GM12878 (cell line): ENCODE data around the gene FAM117B. TPM values are rescaled to one million over a fixed set of nuclear protein-coding genes. Genes with fewer than 3 reads are reported as not detected.

ENCODE experiments used
- ATAC-seq: fragments of 200-7000 bp; cut with Tn5 transposase; 3 replicates; pipeline ENCODE4 v1.9.1; 2020; ENCODE audit warnings: mild to moderate bottlenecking, moderate library complexity
- BruUV-seq: library from RNA; stranded (reverse); fragments of 400-500 nt; replicated peaks from 2 replicates; lab custom pipeline; 2021; lab: Mats Ljungman, UMichigan
- CTCF ChIA-PET: fragments of 300-600 bp; sonication (Branson Sonifier 250); formaldehyde crosslinking; extraction: SDS; loops from one replicate; lab custom pipeline; 2021; ENCODE audit warnings: inconsistent platforms; lab: Yijun Ruan, JAX
- POLR2A ChIA-PET: fragments of 350-600 bp; formaldehyde crosslinking; extraction: SDS; loops from one replicate; lab custom pipeline; 2021; ENCODE audit warnings: inconsistent platforms; lab: Charles Lee
- RAD21 ChIA-PET: fragments of 300-600 bp; sonication (Branson Sonifier 250); formaldehyde crosslinking; loops from one replicate; lab custom pipeline; 2023; ENCODE audit warnings: antibody characterized with exemption; ENCODE audit not compliant: unreplicated experiment; lab: Charles Lee
- SMC1A ChIA-PET: fragments of 300-600 bp; sonication (Branson Sonifier 250); formaldehyde crosslinking; loops from one replicate; lab custom pipeline; 2023; ENCODE audit not compliant: unreplicated experiment, uncharacterized antibody; lab: Charles Lee
- DNase-seq: peaks from one replicate; pipeline ENCODE4 v3.0.0-alpha.2; 2011; ENCODE audit warnings: low read depth, low spot score
- FAIRE-seq: peaks from 3 replicates; lab custom pipeline; 2011; peaks lifted over from hg19 to GRCh38; lab: Jason Lieb, UNC
- H2AFZ ChIP-seq: 2 replicates; pipeline ENCODE4 v1.6.0; 2011; ENCODE audit warnings: low read depth, low read length, control low read depth; ENCODE audit not compliant: control insufficient read depth
- H3K27ac ChIP-seq: 2 replicates; pipeline ENCODE4 v1.5.1; 2011; ENCODE audit warnings: control low read depth; ENCODE audit not compliant: control insufficient read depth, insufficient read depth
- H3K27me3 ChIP-seq, 2 experiments: replicated peaks in 1 of 2; 2 replicates each; pipeline versions ENCODE4 v1.6.0 to v1.6.1; 2011; ENCODE audit warnings: low read length in 1 of 2; ENCODE audit not compliant: control insufficient read depth in 2 of 2, insufficient read depth in 2 of 2
- H3K36me3 ChIP-seq, 2 experiments: 2 replicates each; pipeline ENCODE4 v1.5.1; 2011; ENCODE audit warnings: low read length in 1 of 2; ENCODE audit not compliant: control insufficient read depth in 2 of 2, insufficient read depth in 2 of 2
- H3K4me1 ChIP-seq: 2 replicates; pipeline ENCODE4 v1.6.1; 2011; ENCODE audit warnings: mild to moderate bottlenecking, low read length, moderate library complexity, mixed read lengths; ENCODE audit not compliant: control insufficient read depth, insufficient read depth
- H3K4me2 ChIP-seq: 2 replicates; pipeline ENCODE4 v1.6.0; 2011; ENCODE audit warnings: control low read depth; ENCODE audit not compliant: control insufficient read depth, insufficient read depth
- H3K4me3 ChIP-seq: fragments of 200-600 bp; sonication (generic); 2 replicates; pipeline ENCODE4 v1.5.1; 2016
- H3K79me2 ChIP-seq: 2 replicates; pipeline ENCODE4 v1.6.0; 2011; ENCODE audit warnings: low read length; ENCODE audit not compliant: control insufficient read depth, insufficient read depth
- H3K9ac ChIP-seq: 2 replicates; pipeline ENCODE4 v1.8.0; 2011; ENCODE audit warnings: low read length, control low read depth, mixed read lengths; ENCODE audit not compliant: control insufficient read depth, insufficient read depth
- H3K9me3 ChIP-seq: replicated peaks from 3 replicates; pipeline ENCODE4 v1.5.1; 2011; ENCODE audit warnings: mild to moderate bottlenecking, low read length; ENCODE audit not compliant: control insufficient read depth, insufficient read depth
- H4K20me1 ChIP-seq: 2 replicates; pipeline ENCODE4 v1.6.0; 2011; ENCODE audit not compliant: control insufficient read depth, insufficient read depth
- BHLHE40 ChIP-seq, 2 experiments: fragments of 450-650 bp in 1 of 2; IDR thresholded peaks; 2 replicates each; pipeline ENCODE4 v1.6.1; 2011 to 2017; ENCODE audit warnings: low read depth in 2 of 2, borderline replicate concordance in 1 of 2, improper control_type of control experiment in 1 of 2, low read length in 1 of 2, mild to moderate bottlenecking in 1 of 2
- CHD2 ChIP-seq: IDR thresholded peaks from 2 replicates; pipeline ENCODE4 v1.6.1; 2011; ENCODE audit warnings: low read depth, low read length, improper control_type of control experiment, borderline replicate concordance
- IRF3 ChIP-seq: fragments of 450-650 bp; IDR thresholded peaks from 2 replicates; pipeline ENCODE4 v1.6.1; 2014; ENCODE audit warnings: mild to moderate bottlenecking
- KLF5 ChIP-seq: fragments of 450-650 bp; IDR thresholded peaks from 2 replicates; pipeline ENCODE4 v1.6.1; 2014; ENCODE audit warnings: mild to moderate bottlenecking; ENCODE audit not compliant: partially characterized antibody
- MTA3 ChIP-seq: IDR thresholded peaks from 2 replicates; pipeline ENCODE4 v1.6.1; 2012; ENCODE audit warnings: low read length, inconsistent platforms, borderline replicate concordance
- NBN ChIP-seq: fragments of 450-650 bp; IDR thresholded peaks from 2 replicates; pipeline ENCODE4 v1.6.1; 2016
- NR2F1 ChIP-seq: fragments of 450-650 bp; conservative IDR thresholded peaks from 2 replicates; pipeline ENCODE4 v1.6.1; 2017; ENCODE audit warnings: mild to moderate bottlenecking
- YY1 ChIP-seq: IDR thresholded peaks from 2 replicates; pipeline ENCODE4 v1.6.1; 2011; ENCODE audit warnings: low read depth, mild to moderate bottlenecking, low read length
- WGBS: methylation state at CpG from one replicate; pipeline ENCODE4 v1.1.6; 2016; ENCODE audit warnings: low lambda C conversion rate; ENCODE audit not compliant: insufficient replicate concordance, insufficient coverage; ENCODE audit errors: missing lambda C conversion rate; 5-methylcytosine and 5-hydroxymethylcytosine counted together
- in situ Hi-C: fragments of 300-500 bp; cut with MboI; formaldehyde crosslinking; loops from 9 replicates; pipeline ENCODE4 v1.14.3; 2018; ENCODE audit warnings: mixed read lengths
- intact Hi-C: fragments of 100-400 bp; cut with micrococcal nuclease; formaldehyde crosslinking; loops from one replicate; pipeline ENCODE4 v1.14.2; 2022; ENCODE audit not compliant: unreplicated experiment
- polyA plus RNA-seq, 11 experiments: library from polyadenylated mRNA; depleted of rRNA in 4 of 11; unstranded in 6 of 11; stranded (reverse) in 5 of 11; fragments of >200 nt; fragmentation: Nextera tagmentation in 4 of 11; fragmentation: Illumina TruSeq in 1 of 11; extraction: Ambion mirVana in 4 of 11; extraction: Trizol in 1 of 11; gene quantifications; 1 replicate in 1 of 11; 2 replicates in 10 of 11; pipeline versions ENCODE4 v1.2.1 to v1.2.3, GENCODE V29; 2011 to 2016; ENCODE audit warnings: inconsistent platforms in 2 of 11, missing spikeins in 2 of 11, low read depth in 1 of 11
- total RNA-seq, 4 experiments: library from RNA; depleted of rRNA in 3 of 4; stranded (reverse); fragments of >200 nt in 3 of 4; fragmentation: Illumina TruSeq in 1 of 4; extraction: Trizol in 1 of 4; gene quantifications; 2 replicates each; pipeline versions ENCODE4 v1.2.1 to v1.2.3, GENCODE V29; 2013 to 2021
- TF ChIP-seq, protein P1 (sequence below): fragments of 450-650 bp; formaldehyde crosslinking; IDR thresholded peaks from 2 replicates; pipeline ENCODE4 v1.4.0; 2022; ENCODE audit warnings: mild to moderate bottlenecking, moderate library complexity
- TF ChIP-seq, protein P2 (sequence below): IDR thresholded peaks from 2 replicates; pipeline ENCODE4 v1.6.1; 2011; ENCODE audit warnings: borderline replicate concordance, low read depth, mild to moderate bottlenecking, moderate library complexity, mixed read lengths, low read length; ENCODE audit not compliant: insufficient read depth; ENCODE audit errors: extremely low read length

The FAM117B gene
- total and polyA plus RNA-seq, 10 of the 15 experiments (the other 5 are each of a cell fraction or from before 2014, with no cell fraction given): 1.6 to 7.6 (median 4.2) TPM

DNA sequence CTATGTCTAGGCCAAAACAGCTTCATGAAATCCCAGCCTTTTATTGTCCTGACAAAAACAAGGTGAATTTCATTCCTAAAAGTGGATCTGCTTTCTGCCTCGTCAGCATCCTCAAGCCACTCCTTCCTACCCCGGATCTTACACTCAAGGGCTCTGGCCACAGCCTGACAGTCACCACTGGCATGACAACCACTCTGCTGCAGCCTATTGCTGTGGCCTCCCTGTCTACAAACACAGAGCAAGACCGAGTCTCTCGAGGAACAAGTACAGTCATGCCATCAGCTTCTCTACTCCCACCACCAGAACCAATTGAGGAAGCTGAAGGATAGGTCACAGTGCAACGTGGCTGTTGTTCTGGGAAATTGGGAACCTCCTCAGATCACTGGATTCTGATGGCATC, 130.7 kb downstream of the FAM117B start:
- no peaks in the 10 kb centered on the region for H3K27me3 ChIP-seq
- H2AFZ ChIP-seq: no peak overlapping the region
- intact Hi-C loops: no loop called here
- H3K9me3 ChIP-seq: no peaks in the 10 kb centered on the region
- peaks cover 0 to 3% of the 10 kb centered on the region in 2 experiments; a peak in 2 of 4 replicates for H3K36me3 ChIP-seq
- BruUV-seq: no TSS peak
- RAD21 ChIA-PET: no interaction called here
- TF ChIP-seq CHD2 (no peak), KLF5 (no peak), MTA3 (no peak), BHLHE40 (IDR thresholded peaks at IDR 0.05; ENCODE audit: borderline replicate concordance in 1 of 2, low read depth in 2 of 2, low read length in 1 of 2) (no peak), YY1 (no peak), NR2F1 (no peak), NBN (no peak), IRF3 (no peak)
- TF ChIP-seq, protein P1, sequence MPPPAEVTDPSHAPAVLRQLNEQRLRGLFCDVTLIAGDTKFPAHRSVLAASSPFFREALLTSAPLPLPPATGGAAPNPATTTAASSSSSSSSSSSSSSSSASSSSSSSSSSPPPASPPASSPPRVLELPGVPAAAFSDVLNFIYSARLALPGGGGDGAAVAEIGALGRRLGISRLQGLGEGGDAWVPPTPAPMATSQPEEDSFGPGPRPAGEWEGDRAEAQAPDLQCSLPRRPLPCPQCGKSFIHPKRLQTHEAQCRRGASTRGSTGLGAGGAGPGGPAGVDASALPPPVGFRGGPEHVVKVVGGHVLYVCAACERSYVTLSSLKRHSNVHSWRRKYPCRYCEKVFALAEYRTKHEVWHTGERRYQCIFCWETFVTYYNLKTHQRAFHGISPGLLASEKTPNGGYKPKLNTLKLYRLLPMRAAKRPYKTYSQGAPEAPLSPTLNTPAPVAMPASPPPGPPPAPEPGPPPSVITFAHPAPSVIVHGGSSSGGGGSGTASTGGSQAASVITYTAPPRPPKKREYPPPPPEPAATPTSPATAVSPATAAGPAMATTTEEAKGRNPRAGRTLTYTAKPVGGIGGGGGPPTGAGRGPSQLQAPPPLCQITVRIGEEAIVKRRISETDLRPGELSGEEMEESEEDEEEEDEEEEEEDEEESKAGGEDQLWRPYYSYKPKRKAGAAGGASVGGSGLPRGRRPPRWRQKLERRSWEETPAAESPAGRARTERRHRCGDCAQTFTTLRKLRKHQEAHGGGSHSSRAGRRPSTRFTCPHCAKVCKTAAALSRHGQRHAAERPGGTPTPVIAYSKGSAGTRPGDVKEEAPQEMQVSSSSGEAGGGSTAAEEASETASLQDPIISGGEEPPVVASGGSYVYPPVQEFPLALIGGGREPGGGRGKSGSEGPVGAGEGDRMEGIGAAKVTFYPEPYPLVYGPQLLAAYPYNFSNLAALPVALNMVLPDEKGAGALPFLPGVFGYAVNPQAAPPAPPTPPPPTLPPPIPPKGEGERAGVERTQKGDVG (CRISPR knock-in tag): no peak
- TF ChIP-seq, protein P2, sequence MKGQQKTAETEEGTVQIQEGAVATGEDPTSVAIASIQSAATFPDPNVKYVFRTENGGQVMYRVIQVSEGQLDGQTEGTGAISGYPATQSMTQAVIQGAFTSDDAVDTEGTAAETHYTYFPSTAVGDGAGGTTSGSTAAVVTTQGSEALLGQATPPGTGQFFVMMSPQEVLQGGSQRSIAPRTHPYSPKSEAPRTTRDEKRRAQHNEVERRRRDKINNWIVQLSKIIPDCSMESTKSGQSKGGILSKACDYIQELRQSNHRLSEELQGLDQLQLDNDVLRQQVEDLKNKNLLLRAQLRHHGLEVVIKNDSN: no peak
- TF ChIP-seq, all 136 proteins: peak for 0
- H3K27ac ChIP-seq: no peak overlapping the region
- POLR2A ChIA-PET: interaction anchor here (0.6 kb wide), 2 partner anchors 184 to 464 kb away, joined by 3 to 4 read pairs; no protein-coding TSS in a partner anchor
- in situ Hi-C loops: no loop called here
- CTCF ChIA-PET: interaction anchor here (0.6 to 1.7 kb wide), 3 partner anchors 176 to 1824 kb away, joined by 3 to 4 read pairs (median 4); no protein-coding TSS in a partner anchor
- H3K9ac ChIP-seq: no peak overlapping the region
- no peaks in the 10 kb centered on the region for H3K4me1 ChIP-seq
- SMC1A ChIA-PET: interaction anchor here (0.7 to 1.1 kb wide), 2 partner anchors 20 to 27 kb away, joined by 3 read pairs; no protein-coding TSS in a partner anchor
- ATAC-seq (no peak), DNase-seq (no peak), FAIRE-seq (no peak)
- no peak overlapping the region for H3K4me2 ChIP-seq
- no peaks in the 10 kb centered on the region for H4K20me1 ChIP-seq
- no peak overlapping the region for H3K4me3 ChIP-seq
- no peaks in the 10 kb centered on the region for H3K79me2 ChIP-seq
- WGBS: 88% methylated on average over 5 of the region's 5 CpGs
